ENCODE measurements around the gene KLHL29. TPM values are rescaled to one million over a fixed set of nuclear protein-coding genes. Genes with fewer than 3 reads are reported as not detected.
A peak's percentile ranks its signal among the peaks of the same experiment; 100 is the strongest.

KLHL29 gene
- total RNA-seq, 1 experiment from 2014 or later, result 12.2 TPM

DNA sequence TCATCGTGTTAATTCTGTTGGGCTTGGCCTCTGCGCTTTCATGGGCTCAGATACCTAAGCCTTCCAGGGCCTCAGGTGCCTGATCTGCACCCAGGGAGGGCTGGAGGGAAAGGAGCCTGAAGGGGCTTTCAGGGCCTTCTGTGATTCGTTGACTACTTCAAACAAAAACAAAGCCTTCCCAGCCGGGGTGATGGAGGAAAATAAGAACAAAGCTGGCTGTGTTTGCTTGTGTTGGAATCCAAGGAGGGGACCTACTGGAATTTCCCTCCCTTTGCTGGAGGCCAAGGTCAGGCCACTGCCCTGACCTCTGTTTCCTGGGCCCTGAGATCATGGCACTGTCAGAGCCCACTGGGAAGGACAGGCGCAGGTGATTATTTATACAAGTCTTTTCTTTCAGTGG, 135.3 kb downstream of the KLHL29 start:
- Histone ChIP-seq H3K36me3 (ENCODE audit: insufficient read depth, low read length, poor library complexity, severe bottlenecking) (no peaks in the 10 kb centered on the region), H3K27ac (ENCODE audit: low read depth, low read length, poor library complexity, severe bottlenecking) (no peak overlapping the region), H3K9me3 (ENCODE audit: low read depth, low read length, poor library complexity, severe bottlenecking) (no peaks in the 10 kb centered on the region), H3K27me3 (replicated peaks; ENCODE audit: insufficient read depth, low read depth, low read length, poor library complexity) (no peaks in the 10 kb centered on the region), H3K4me1 (ENCODE audit: insufficient read depth, low read length, poor library complexity, severe bottlenecking) (peaks cover 23% of the 10 kb centered on the region), H3K4me3 (ENCODE audit: low read depth, low read length, poor library complexity, severe bottlenecking) (no peak overlapping the region)
- intact Hi-C loops (cut with micrococcal nuclease; ENCODE audit: unreplicated experiment), result no loop called here
- no peak for DNase-seq (ENCODE audit: low spot score)
- BruUV-seq (replicated peaks), result no TSS peak
- ChIA-PET CTCF (no interaction called here), POLR2A (ENCODE audit: low non-redundant PET) (interaction anchor here (0.6 kb wide), 3 partner anchors 72 to 874 kb away, joined by 3 to 5 read pairs (median 3); no protein-coding TSS in a partner anchor)
- TF ChIP-seq CTCF (conservative IDR thresholded peaks at IDR 0.05; ENCODE audit: low read depth, low read length) (no peak), EZH2 (IDR thresholded peaks at IDR 0.05; ENCODE audit: borderline replicate concordance, low read depth, low read length, poor library complexity, severe bottlenecking) (no peak)

DNA sequence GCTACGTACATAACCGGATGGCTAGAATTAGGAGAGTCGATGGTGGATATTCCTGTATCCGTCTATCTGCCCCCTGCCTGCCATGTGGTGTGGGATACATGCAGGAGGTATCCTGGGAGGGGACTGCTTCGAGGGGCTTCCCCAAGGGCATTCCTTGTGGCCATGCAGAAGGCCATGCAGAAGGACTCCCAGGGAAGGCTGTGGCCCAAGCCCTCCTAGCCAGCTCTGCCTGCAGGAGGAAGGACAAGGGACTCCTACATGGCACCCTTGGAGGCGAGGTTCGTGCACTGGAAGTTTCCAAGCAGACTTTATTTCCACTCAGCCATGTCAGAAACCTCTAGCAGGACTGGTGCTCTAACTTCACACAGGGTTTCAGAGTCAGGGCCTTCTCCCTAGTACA, 136.1 kb downstream of the KLHL29 start:
- DNase-seq (ENCODE audit: low spot score), result no peak
- Histone ChIP-seq H3K27ac (ENCODE audit: low read depth, low read length, poor library complexity, severe bottlenecking) (no peak overlapping the region), H3K4me1 (ENCODE audit: insufficient read depth, low read length, poor library complexity, severe bottlenecking) (peaks cover 23% of the 10 kb centered on the region), H3K9me3 (ENCODE audit: low read depth, low read length, poor library complexity, severe bottlenecking) (no peaks in the 10 kb centered on the region), H3K27me3 (replicated peaks; ENCODE audit: insufficient read depth, low read depth, low read length, poor library complexity) (no peaks in the 10 kb centered on the region), H3K4me3 (ENCODE audit: low read depth, low read length, poor library complexity, severe bottlenecking) (no peak overlapping the region), H3K36me3 (ENCODE audit: insufficient read depth, low read length, poor library complexity, severe bottlenecking) (no peaks in the 10 kb centered on the region)
- ChIA-PET CTCF (no interaction called here), POLR2A (ENCODE audit: low non-redundant PET) (no interaction called here)
- intact Hi-C loops (cut with micrococcal nuclease; ENCODE audit: unreplicated experiment), result no loop called here
- TF ChIP-seq CTCF (conservative IDR thresholded peaks at IDR 0.05; ENCODE audit: low read depth, low read length) (no peak), EZH2 (IDR thresholded peaks at IDR 0.05; ENCODE audit: borderline replicate concordance, low read depth, low read length, poor library complexity, severe bottlenecking) (no peak)
- no TSS peak for BruUV-seq (replicated peaks)

DNA sequence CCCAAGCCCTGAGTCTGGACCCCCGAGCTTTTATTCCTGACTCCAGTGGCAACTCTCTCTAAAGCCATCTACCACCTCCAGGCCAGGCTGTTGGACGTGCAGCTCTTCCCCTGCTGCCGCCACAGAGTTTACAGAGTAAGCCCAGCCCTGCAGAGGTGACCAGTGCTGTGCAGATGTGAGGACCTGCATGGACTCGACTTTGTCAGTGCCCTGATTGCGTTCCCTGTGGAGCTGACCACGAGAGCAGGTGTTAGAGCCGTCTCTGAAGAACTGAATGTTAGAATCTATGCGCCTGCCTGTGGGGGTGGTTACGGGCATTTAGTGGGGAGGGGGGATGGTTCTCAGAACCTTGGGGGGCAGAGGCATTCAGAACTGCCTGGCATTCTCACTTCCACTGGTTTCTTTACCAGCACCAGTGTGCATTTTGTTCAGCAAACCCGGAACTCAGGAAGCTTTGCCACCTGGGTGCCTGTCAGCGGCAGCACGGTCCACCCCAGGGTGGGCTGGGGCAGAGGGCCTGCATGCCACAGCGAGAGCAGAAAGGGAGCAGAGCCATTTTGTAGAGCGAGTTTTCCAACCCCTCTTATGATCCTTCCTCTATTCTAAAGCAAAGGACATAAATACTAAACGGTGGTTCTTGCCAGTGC, 137.9 kb downstream of the KLHL29 start:
- intact Hi-C loops (cut with micrococcal nuclease; ENCODE audit: unreplicated experiment), result no loop called here
- no peak for TF ChIP-seq EZH2 (IDR thresholded peaks at IDR 0.05; ENCODE audit: borderline replicate concordance, low read depth, low read length, poor library complexity, severe bottlenecking)
- TF ChIP-seq CTCF (conservative IDR thresholded peaks at IDR 0.05; ENCODE audit: low read depth, low read length), result no peak
- BruUV-seq (replicated peaks), result no TSS peak
- H3K27ac ChIP-seq (ENCODE audit: low read depth, low read length, poor library complexity, severe bottlenecking), result peak overlapping the region; percentile 14
- no peaks in the 10 kb centered on the region for H3K36me3 ChIP-seq (ENCODE audit: insufficient read depth, low read length, poor library complexity, severe bottlenecking)
- ChIA-PET POLR2A (ENCODE audit: low non-redundant PET) (interaction anchor here (0.6 kb wide), 1 partner anchor 12 kb away, joined by 3 read pairs; no protein-coding TSS in a partner anchor), CTCF (no interaction called here)
- no peaks in the 10 kb centered on the region for H3K9me3 ChIP-seq (ENCODE audit: low read depth, low read length, poor library complexity, severe bottlenecking)
- H3K4me3 ChIP-seq (ENCODE audit: low read depth, low read length, poor library complexity, severe bottlenecking), result no peak overlapping the region
- H3K27me3 ChIP-seq (replicated peaks; ENCODE audit: insufficient read depth, low read depth, low read length, poor library complexity), result no peaks in the 10 kb centered on the region
- no peak for DNase-seq (ENCODE audit: low spot score)
- peaks cover 23% of the 10 kb centered on the region for H3K4me1 ChIP-seq (ENCODE audit: insufficient read depth, low read length, poor library complexity, severe bottlenecking)
